WTC11 (cell line): ENCODE measurements around the gene MED12L. TPM values are rescaled to one million over a fixed set of nuclear protein-coding genes. Genes with fewer than 3 reads are reported as not detected.

Experiments
- ATAC-seq: fragments of 200-7000 bp; cut with Tn5 transposase; 2 replicates; pipeline ENCODE4 v1.10.0; 2021; ENCODE audit warnings: mild to moderate bottlenecking, moderate library complexity
- CTCF ChIA-PET: fragments of 300-600 bp; sonication (Branson Sonifier 250); formaldehyde crosslinking; loops from one replicate; lab custom pipeline; 2021; ENCODE audit warnings: antibody characterized with exemption; lab: Charles Lee
- POLR2A ChIA-PET: fragments of 350-600 bp; sonication (Branson Sonifier 250); formaldehyde crosslinking; loops from one replicate; lab custom pipeline; 2021; ENCODE audit warnings: antibody characterized with exemption; lab: Charles Lee
- DNase-seq: peaks from one replicate; pipeline ENCODE4 v3.0.0; 2021; ENCODE audit warnings: low spot score
- H3K27ac Mint-ChIP-seq: 2 replicates; pipeline ENCODE4 v1.8.0; 2021; ENCODE audit warnings: mixed read lengths
- H3K27me3 Mint-ChIP-seq: 2 replicates; pipeline ENCODE4 v1.8.0; 2021; ENCODE audit warnings: low read depth, mild to moderate bottlenecking, moderate library complexity, mixed read lengths
- H3K36me3 Mint-ChIP-seq: 2 replicates; pipeline ENCODE4 v1.8.0; 2021; ENCODE audit warnings: mixed read lengths
- H3K4me1 Mint-ChIP-seq: 2 replicates; pipeline ENCODE4 v1.8.0; 2022; ENCODE audit warnings: mixed read lengths
- H3K4me3 Mint-ChIP-seq: 2 replicates; pipeline ENCODE4 v1.8.0; 2021; ENCODE audit warnings: mild to moderate bottlenecking, moderate library complexity, mixed read lengths
- H3K9me3 Mint-ChIP-seq: 2 replicates; pipeline ENCODE4 v1.8.0; 2021; ENCODE audit warnings: mixed read lengths
- CREB1 ChIP-seq: sonication (generic); formaldehyde crosslinking; IDR thresholded peaks from 2 replicates; pipeline ENCODE4 v1.8.0; 2023; ENCODE audit warnings: mild to moderate bottlenecking, missing genetic modification reagents
- CREM ChIP-seq: sonication (generic); formaldehyde crosslinking; IDR thresholded peaks from 2 replicates; pipeline ENCODE4 v1.8.1; 2022; ENCODE audit warnings: mild to moderate bottlenecking, missing genetic modification reagents, moderate library complexity
- E2F5 ChIP-seq: sonication (generic); formaldehyde crosslinking; IDR thresholded peaks from 2 replicates; pipeline ENCODE4 v1.8.1; 2022; ENCODE audit warnings: mild to moderate bottlenecking, moderate library complexity, missing genetic modification reagents
- ERG ChIP-seq: fragments of 250-450 bp; sonication (Bioruptor Pico); IDR thresholded peaks from 2 replicates; pipeline ENCODE4 v1.8.0; 2021; ENCODE audit warnings: mild to moderate bottlenecking
- FOXP4 ChIP-seq: sonication (generic); formaldehyde crosslinking; IDR thresholded peaks from 2 replicates; pipeline ENCODE4 v1.8.0; 2022; ENCODE audit warnings: mild to moderate bottlenecking, missing genetic modification reagents
- GRHL2 ChIP-seq: fragments of 250-450 bp; sonication (Bioruptor Pico); IDR thresholded peaks from 2 replicates; pipeline ENCODE4 v1.8.0; 2022; ENCODE audit warnings: mild to moderate bottlenecking, moderate library complexity; ENCODE audit not compliant: insufficient replicate concordance, severe bottlenecking
- SP1 ChIP-seq: sonication (generic); formaldehyde crosslinking; conservative IDR thresholded peaks from 2 replicates; pipeline ENCODE4 v1.8.1; 2022; ENCODE audit warnings: missing genetic modification reagents
- USF2 ChIP-seq: sonication (generic); formaldehyde crosslinking; IDR thresholded peaks from 2 replicates; pipeline ENCODE4 v1.8.1; 2023; ENCODE audit warnings: mild to moderate bottlenecking, missing genetic modification reagents, moderate library complexity
- ZNF232 ChIP-seq: sonication (generic); formaldehyde crosslinking; IDR thresholded peaks from 2 replicates; pipeline ENCODE4 v1.8.0; 2022; ENCODE audit warnings: mild to moderate bottlenecking, missing genetic modification reagents
- ZNF416 ChIP-seq: fragments of 250-450 bp; sonication (Bioruptor Pico); IDR thresholded peaks from 2 replicates; pipeline ENCODE4 v1.9.0; 2021; ENCODE audit warnings: mild to moderate bottlenecking, inconsistent platforms
- ZNF532 ChIP-seq: fragments of 250-450 bp; sonication (Bioruptor Pico); IDR thresholded peaks from 2 replicates; pipeline ENCODE4 v1.9.0; 2021; ENCODE audit warnings: mild to moderate bottlenecking, borderline replicate concordance
- total RNA-seq: library from RNA; stranded (reverse); gene quantifications from 3 replicates; pipeline ENCODE4 v1.2.3, GENCODE V29; 2021

MED12L gene
- total RNA-seq, 1 experiment from 2014 or later = 27.4 TPM

- no peak for TF ChIP-seq GRHL2 (CRISPR knock-in tag)
- TF ChIP-seq E2F5 (CRISPR knock-in tag) = no peak
- TF ChIP-seq CREB1 (CRISPR knock-in tag) = no peak
- no peak for TF ChIP-seq ERG (CRISPR knock-in tag)
- no peak for TF ChIP-seq SP1 (CRISPR knock-in tag)
- TF ChIP-seq, all 79 proteins: peak for 0
These were observed 14.6 kb downstream of the MED12L start (continued) for GRCh38 chr3:151100076-151100475.

GRCh38 chr3:151101270-151101969, 16.0 kb downstream of the MED12L start:
- no peak for TF ChIP-seq ZNF532 (CRISPR knock-in tag)
- peak; percentile 33; the same call in 1 of the 2 replicates for ATAC-seq
- Mint-ChIP-seq H3K4me3 (no peak overlapping the region), H3K36me3 (peaks cover 9% of the 10 kb centered on the region), H3K27me3 (no peaks in the 10 kb centered on the region), H3K4me1 (peaks cover 33% of the 10 kb centered on the region), H3K9me3 (peaks cover 14% of the 10 kb centered on the region), H3K27ac (no peak overlapping the region)
- DNase-seq = no peak
- CTCF ChIA-PET = interaction anchor here (0.7 to 1.3 kb wide), 3 partner anchors 13 to 55 kb away, joined by 3 to 5 read pairs (median 5); no protein-coding TSS in a partner anchor
- POLR2A ChIA-PET = interaction anchor here (0.6 kb wide), 1 partner anchor 162 kb away, joined by 6 read pairs; no protein-coding TSS in a partner anchor

- no peaks in the 10 kb centered on the region for H3K27me3 Mint-ChIP-seq
- H3K4me1 Mint-ChIP-seq = peaks cover 24% of the 10 kb centered on the region
- ChIA-PET CTCF (interaction anchor here (0.6 to 2.1 kb wide), 2 partner anchors 40 to 874 kb away, joined by 3 to 7 read pairs; no protein-coding TSS in a partner anchor), POLR2A (no interaction called here)
- H3K36me3 Mint-ChIP-seq = no peaks in the 10 kb centered on the region
- TF ChIP-seq CREM = no peak
- TF ChIP-seq ZNF416 (CRISPR knock-in tag) = no peak
- no peak for TF ChIP-seq FOXP4 (CRISPR knock-in tag)
- no peak for TF ChIP-seq USF2 (CRISPR knock-in tag)
- no peak for TF ChIP-seq ZNF232 (CRISPR knock-in tag)
- no peak overlapping the region for H3K4me3 Mint-ChIP-seq
- ATAC-seq (no peak), DNase-seq (no peak)
- H3K27ac Mint-ChIP-seq = no peak overlapping the region
- no peaks in the 10 kb centered on the region for H3K9me3 Mint-ChIP-seq
These were observed 20.8 kb downstream of the MED12L start for GRCh38 chr3:151106311-151106710.
